ENCODE measurements around the gene RAB35.

GRCh38 chr12:120101182-120101581 is 15.4 kb downstream of the RAB35 start:
- TF ChIP-seq POLR2AphosphoS5 (IDR thresholded peaks at IDR 0.05) (no peak), POLR2A (IDR thresholded peaks at IDR 0.05) (no peak)
- TF ChIP-seq, protein P1, sequence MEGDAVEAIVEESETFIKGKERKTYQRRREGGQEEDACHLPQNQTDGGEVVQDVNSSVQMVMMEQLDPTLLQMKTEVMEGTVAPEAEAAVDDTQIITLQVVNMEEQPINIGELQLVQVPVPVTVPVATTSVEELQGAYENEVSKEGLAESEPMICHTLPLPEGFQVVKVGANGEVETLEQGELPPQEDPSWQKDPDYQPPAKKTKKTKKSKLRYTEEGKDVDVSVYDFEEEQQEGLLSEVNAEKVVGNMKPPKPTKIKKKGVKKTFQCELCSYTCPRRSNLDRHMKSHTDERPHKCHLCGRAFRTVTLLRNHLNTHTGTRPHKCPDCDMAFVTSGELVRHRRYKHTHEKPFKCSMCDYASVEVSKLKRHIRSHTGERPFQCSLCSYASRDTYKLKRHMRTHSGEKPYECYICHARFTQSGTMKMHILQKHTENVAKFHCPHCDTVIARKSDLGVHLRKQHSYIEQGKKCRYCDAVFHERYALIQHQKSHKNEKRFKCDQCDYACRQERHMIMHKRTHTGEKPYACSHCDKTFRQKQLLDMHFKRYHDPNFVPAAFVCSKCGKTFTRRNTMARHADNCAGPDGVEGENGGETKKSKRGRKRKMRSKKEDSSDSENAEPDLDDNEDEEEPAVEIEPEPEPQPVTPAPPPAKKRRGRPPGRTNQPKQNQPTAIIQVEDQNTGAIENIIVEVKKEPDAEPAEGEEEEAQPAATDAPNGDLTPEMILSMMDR (IDR thresholded peaks at IDR 0.05), result no peak

Data from stomach (tissue), 4 donors.